OCI-M1 (cell line): Measurements from ENCODE around the gene ANTXR1.

Experiments
- DNase-seq: peaks from one replicate; lab custom pipeline; 2025; lab: John Stamatoyannopoulos, UW

The ANTXR1 gene

DNA sequence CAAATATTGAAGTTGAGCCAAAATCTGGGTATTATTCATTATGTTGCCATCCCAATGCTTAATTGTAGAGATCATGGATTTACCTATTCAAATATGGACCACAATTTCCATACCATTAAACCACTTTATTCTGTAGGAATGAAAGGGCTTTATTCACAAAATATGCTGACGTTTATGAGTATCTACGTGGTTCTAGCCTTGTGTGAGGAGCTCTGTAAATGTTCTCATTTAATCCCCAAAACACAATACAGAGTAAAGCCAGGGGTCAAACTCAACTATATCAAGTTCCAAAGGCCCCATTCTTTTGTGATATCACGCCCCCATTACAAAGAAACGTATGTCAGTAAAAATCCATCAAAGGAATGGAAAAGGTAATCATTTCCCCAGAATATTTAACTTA is 61.9 kb downstream of the ANTXR1 start:
- no peak for DNase-seq

DNA sequence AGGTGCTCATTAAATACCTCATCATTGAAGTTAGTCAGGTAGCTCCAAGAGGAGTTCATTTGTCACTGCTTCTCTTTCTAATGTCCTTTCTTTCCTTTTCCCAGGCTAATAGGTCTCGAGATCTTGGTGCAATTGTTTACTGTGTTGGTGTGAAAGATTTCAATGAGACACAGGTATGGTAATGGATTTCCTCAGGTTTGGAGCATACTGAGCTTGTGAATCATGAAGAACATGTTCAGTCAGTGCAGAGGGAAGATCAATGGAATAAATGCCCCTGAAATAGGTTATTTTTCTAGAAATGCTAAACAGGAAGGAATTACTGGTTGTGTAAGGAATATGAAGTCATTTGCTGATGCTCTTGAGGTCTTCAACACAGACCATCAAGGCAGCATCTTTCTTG is 62.5 kb downstream of the ANTXR1 start:
- DNase-seq = no peak

DNA sequence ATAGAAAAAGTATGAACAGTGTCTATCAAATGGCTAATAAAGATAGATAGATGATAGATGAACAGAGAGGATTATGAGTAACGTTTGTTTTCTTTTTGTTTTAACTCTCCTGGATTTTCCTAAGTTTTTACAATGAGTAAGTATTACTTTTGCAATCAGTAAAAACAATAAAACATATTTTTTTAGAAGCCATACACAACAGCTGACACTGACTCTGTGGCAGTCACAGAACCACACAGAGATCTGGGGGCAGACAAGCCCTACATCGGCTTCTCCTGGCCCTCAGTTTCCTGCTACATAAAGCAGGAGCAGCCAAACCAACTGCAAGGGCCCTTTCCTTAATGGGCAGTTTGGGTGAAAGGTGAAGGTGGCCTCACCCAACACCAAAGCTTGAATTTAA is 63.6 kb downstream of the ANTXR1 start:
- DNase-seq = no peak

- DNase-seq = no peak
Measured at GRCh38 chr2:69077252-69077950, 64.4 kb downstream of the ANTXR1 start.

GRCh38 chr2:69080071-69080470 is 67.1 kb downstream of the ANTXR1 start:
- no peak for DNase-seq

DNA sequence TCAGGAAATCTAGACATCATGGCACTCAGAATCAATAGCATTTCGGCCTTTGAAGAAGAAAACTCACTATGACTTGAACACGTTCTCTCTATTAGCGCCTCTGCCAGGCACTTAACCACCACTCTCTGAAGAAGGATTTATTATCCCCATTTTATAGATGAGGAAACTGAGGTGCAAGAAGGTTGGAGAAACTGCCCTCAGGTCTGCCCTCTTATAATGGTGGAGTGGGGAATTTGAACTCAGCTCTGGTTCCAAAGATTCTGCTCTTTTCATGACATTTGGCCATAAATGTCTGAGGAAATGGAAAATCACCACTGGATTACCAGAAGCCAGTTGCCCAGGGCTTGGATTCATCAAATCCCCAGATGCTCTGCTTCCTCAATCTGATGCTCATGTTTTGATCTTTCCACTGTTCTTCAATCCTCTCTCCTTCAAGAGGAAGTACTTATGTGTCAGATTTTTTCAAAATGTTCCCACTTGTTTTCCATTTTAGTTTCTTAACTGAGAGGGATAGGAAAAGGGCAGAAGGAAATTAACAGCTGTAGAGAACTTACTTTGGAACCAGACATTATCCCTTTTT is 68.1 kb downstream of the ANTXR1 start:
- no peak for DNase-seq

DNA sequence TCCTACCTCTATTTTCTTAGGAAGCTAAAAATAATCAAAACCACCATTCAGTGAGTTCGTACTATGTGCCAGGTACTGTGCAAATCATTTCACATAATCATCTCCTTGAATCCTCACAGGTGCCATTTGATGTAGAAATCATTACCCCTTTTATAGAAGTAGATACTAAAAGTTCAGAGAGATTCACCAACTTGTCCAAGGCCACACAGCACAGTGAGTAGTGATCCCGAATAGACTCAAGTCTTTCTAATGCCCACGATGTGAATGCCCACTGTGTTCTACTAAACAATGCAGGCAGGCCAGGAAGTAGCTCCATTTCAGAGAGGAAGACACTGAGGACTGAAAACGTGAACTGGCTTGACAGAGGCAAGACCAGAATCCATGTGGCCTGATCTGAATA is 68.8 kb downstream of the ANTXR1 start:
- DNase-seq = no peak

- DNase-seq = peak; percentile 28
Measured at GRCh38 chr2:69082430-69082997, 69.5 kb downstream of the ANTXR1 start.

GRCh38 chr2:69083235-69083748 is 70.3 kb downstream of the ANTXR1 start:
- no peak for DNase-seq

GRCh38 chr2:69084492-69084891 is 71.5 kb downstream of the ANTXR1 start:
- no peak for DNase-seq

- no peak for DNase-seq
Measured at GRCh38 chr2:69086466-69086865, 73.5 kb downstream of the ANTXR1 start.

DNA sequence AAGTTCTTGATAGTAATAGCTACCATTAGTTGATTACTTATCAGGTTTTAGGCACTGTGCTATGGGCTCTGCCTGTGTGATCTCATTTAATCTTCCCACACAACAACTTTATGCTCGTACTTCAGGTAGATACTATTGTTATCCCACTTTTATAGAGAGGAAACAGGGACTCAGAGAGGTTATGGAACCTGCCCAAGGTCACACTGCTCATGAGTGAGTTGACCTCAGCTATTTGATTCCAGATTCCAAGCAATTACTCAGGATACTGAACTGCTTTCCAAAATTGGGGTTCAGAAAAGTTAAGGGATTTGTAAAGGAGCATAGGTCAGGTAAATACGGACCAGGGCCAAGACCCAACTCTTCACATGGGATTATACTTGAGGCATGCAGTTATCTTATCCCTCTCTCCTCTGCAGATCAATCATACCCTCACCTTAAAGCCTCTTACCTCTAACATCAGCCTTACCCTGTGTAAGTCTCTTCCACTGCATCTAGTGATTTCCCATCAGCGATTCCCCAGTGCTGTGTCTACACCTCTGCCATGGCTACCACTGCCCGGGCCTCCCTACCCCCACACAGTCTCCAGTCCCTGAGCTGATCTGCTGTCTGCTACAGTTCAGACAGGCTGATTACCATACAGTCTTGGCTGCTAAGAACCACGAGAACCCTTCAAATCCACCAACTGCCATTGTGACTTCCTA is 74.4 kb downstream of the ANTXR1 start:
- DNase-seq = no peak

GRCh38 chr2:69087912-69088240 is 74.9 kb downstream of the ANTXR1 start:
- no peak for DNase-seq

- DNase-seq = no peak
Measured at GRCh38 chr2:69088466-69088865, 75.5 kb downstream of the ANTXR1 start.

DNA sequence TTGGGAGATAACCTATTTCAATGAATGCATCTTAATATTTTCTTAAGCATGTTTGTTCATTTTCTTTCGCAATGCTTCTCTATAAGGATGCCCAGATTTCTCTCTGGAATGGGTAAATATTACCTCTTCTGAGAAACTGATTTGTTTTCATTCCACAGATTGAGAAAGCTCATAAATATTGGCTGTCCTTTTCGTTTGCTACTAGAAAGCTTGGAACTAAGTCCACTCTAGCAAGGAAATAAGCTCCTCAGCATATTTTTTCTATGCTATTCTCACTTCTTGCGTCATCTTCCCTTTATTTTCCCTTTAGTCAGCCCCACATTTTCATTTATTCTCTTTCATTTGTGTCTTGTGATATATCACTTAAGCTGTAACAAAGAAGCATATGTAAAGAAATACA is 76.3 kb downstream of the ANTXR1 start:
- DNase-seq = no peak

DNA sequence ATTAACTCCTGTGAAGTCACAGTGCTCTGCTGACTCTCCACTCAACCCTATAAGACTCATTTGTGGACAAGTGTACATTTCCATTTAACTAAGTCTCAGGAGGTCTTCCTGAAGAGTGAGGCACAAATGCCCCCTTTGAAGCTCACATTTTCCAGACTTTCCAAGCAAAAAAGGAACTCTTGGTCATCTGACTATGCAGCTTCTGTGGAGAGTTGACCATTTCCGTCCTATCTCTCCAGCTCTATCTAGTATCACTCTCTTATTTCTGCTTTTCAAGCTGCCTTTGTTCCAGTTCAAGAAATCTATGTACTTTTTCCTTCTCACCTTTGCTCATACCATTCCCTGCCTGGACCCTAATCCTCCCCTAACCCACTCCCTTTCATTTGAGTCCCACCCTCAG is 77.0 kb downstream of the ANTXR1 start:
- peak; percentile 13 for DNase-seq

DNA sequence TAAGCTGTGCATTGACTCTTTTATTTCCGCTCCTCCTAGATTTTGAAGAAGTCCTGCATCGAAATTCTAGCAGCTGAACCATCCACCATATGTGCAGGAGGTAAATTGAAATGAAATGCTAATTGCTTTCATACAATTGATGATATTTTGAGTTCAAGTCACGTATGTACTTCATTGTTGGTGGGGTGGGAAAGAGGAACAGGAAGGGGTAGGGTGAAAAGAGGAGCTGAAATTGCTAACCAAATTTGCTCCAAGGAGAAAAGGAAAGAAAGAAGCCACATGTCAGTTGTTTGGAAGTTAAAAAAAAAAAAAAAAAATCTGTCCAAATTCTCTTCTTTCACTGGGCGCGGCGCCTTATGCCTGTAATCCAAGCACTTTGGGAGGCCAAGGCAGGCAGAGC is 77.8 kb downstream of the ANTXR1 start:
- no peak for DNase-seq

GRCh38 chr2:69092857-69093256 is 79.9 kb downstream of the ANTXR1 start:
- no peak for DNase-seq

GRCh38 chr2:69095305-69095704 is 82.3 kb downstream of the ANTXR1 start:
- no peak for DNase-seq

GRCh38 chr2:69096326-69097095 is 83.5 kb downstream of the ANTXR1 start:
- DNase-seq = no peak

DNA sequence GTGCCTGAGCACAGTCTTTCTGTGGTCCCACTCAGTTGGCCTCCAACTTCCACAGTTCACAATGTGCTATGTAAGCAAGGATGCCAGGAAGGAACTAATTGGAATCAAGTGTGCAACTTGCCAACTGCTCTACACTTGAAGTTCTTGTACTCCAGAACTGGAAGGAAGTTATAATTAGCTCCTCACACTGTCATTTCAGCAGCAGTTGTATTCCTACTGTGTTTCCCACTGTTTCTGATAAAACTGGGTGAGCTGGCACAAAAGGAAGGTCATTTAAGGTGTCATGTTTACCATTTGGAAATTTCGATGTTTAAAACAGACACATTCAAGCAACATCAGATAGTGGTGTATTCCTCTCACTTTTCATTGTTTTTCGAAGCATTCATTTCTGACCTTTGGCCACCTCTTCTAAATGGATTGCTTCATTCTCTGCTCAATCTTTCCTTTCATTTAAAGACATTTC is 84.2 kb downstream of the ANTXR1 start:
- peak; percentile 4 for DNase-seq
